NCI-H1417 (cell line): ENCODE results near the gene XYLT2.

Experiments used
- DNase-seq, 3 experiments: peaks; one replicate each; lab custom pipeline; 2025; lab: John Stamatoyannopoulos, UW

The XYLT2 gene

DNA sequence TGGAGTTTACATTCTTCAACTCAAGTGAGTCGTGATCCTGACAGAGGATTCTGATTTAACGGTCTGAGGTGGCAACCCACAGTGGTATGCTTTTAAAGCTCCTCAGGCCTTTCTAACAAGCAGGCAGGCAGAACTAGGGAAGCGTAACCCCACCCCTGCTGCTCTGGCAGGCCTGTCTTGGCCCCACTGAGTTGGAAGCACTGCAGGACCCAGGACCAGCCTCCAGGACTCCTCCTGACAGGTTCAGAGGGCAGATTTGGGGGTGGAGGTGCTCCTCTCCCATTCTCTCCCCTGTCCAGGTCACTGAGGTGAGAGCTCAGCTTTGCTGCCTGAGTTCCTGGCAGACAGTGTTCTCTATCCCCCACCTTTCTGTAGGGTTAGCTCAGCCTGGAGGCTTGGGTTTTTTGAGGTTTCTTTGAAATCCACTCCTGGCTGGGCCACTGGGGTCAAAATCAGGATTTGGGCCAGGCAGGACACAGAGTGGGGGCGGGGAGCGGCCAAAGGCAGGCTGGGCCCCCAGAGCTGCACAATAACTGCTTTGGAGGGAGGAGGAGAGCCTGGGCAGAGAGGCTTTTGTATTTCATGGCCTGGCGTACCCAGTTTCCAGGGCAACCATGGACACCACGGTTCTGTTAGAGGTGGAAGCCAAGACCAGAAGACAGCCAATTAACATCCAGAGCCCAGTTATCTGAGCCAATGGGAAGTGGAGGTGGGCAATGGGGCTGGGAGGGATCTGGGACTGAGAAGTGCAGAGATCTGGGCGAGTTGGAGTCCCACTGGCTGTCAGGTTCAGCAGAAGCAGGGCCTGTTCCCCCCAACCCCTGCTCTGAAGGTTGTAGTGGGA lies 17.5 kb downstream of the XYLT2 start:
- peak in 2 of 3 experiments; percentile 21 to 39 for DNase-seq

DNA sequence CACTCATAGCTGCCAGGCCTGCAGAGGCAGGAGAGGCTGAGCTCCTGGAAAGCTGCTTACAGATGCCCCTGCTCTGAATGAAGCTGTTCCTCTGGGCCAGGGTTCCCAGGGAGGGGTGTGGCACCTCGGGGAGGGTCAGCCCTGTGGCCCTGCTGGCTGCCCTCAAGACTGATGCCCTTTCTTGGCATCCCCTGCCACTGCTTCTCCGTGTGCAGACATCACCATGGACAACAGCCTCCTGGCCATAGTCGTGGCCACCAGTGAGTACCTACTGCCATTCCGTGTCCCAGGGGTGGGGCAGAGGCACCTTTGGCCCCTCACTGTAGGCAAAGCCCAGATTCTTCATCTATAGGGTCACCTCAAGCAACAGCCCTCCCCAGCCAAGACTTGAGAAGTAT lies 18.1 kb downstream of the XYLT2 start:
- no peak for DNase-seq

DNA sequence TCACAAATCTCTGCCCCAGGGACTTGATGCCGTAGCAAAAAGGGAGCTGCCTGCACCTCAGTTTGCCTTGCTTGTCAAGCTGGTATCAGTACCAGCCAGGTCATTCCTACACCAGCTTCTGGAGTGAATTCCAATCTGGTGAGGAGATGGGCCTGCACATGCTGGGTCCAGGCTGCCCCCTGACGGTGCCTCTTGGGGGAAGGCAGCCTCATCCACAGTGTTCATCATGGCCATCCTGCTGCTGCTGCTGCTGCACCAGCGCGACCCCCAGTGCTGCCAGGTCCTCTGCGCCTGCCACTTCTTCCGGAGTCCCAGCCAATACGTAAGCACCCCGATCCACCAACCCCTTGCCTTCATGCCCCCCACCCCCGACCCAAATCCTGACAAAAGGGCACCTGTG lies 18.8 kb downstream of the XYLT2 start:
- DNase-seq, result no peak

DNA sequence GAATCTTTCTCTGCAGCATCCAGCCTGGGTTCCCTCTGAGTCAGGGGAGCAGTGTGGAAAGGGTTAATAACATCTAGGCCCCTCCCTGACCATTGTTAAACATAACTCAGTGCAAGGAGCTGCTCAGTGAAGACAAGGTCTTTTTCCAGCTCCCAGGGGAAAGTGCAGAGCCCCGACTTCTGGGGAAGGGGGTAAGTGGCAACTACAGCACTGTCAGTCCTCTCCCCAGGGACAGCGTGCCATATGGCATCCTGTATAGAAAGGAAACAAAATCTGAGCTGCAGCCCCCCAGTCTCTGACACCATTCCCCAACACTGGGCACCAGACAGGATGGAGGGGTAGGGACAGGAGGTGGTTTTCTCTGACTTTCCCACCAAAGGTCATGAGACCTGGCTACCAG lies 19.2 kb downstream of the XYLT2 start:
- no peak for DNase-seq

DNA sequence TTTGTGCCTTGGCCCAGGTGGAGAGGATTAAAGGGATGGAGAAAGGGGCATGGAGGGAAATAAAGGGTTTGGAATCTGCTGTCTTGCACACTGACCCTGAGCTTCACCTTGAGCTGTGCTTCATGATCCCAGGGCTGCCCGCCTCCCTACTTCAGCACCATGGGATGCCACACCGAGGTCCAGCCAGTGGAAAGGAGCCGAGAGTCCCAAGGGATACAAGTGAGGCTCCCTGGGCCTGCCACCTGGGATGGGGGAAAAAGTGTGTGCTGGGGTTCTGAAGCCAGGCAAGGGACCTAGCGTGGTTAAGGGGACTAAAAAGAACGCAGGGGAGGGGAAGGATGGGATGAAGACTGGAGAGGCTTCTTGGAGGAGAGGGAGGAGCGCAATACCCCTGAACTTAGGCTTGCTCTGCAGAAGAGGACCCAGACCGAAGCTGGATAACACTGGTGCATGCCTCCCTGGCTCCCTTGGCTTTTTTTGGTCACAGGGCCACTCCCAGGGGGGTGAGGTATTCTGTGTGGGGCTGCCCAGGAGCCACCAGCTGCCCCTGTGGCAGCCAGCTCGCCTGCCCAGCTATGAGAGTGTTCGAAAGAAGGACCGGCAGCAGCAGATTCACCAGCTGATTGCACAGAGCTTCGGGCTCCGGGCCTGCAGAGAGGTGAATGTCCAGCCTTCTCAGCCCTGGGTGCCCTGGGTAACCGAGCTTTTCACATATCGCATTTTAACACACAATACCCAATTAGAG lies 19.9 kb downstream of the XYLT2 start:
- DNase-seq, result no peak

DNA sequence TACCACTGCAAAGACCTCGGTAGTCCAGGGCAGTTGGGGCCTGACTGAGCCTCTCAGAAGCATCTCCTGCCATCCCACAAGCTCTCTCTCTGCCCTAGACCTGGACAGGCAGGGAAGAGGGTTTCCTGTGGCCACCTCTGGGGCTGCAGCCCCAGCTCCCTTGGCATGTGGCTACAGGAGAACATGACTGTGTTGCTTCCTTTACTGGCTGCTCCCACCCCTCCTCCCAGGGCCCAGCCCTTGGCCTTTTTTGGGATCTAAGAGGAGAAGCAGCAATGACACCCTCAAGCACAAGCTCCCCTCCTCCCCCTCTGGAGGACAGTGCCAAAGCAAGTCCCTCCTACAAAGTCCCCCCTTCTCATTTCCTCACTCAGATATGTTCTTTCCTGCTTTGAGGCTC lies 21.5 kb downstream of the XYLT2 start:
- DNase-seq, result no peak

DNA sequence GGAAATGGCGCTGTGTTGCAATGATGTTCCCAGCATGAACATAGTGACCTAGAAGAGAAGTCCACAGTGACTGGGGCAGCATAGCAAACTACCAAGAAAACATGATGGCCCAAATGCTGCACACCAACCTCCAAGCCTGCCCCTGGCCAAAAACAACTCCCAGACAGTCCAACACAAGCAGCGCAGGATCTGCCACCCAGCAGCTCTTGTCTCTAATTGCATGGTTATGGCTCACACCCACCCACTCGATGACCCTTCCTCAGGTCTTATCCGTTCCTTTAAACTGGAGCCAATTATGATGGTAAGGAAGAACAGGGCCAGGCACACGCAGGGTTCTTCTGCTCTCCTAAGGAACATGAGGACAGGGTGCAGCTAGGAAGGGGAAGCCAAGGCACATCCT lies 24.1 kb downstream of the XYLT2 start:
- DNase-seq, result no peak

DNA sequence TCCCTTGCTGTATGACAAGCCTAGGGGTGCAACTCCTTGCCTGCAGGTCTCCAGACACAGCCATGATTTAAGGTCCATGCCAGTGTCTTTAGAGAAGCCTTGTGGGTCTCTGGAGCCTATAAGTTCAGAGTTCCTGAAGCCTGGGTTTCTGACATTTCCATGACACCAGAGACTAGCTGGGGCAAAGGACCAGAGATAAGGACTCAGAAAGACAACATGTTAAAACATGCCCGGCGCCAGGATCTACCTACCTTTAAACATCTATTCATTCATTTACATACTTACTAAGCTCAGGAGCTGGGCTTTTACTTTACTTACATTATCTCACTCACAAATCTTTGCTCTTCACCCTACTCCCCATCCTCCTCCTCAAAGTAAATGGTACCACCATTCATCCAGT lies 25.6 kb downstream of the XYLT2 start:
- no peak for DNase-seq

DNA sequence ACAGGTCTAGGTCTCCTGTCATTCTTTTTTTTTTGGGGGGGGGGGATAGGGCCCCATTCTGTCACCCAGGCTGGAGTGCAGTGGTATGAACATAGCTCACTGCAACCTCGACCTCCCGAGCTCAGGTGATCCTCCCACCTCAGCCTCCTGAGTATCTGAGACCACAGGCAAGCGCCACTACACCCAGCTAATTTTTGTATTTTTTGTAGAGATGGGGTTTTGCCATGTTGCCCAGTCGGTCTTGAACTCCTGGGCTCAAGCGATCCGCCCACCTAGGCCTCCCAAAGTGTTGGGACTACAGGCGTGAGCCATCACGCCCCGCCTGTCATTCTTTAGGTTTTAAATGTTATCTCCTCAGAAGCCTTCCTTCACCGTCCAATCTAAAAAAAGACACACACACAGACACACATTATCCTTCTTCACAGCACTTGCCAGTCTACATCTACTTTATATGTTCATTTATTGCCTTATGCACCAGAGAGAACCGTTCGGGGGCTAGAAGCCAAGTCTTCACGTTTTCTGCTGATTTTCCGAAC lies 26.4 kb downstream of the XYLT2 start:
- DNase-seq, result no peak

DNA sequence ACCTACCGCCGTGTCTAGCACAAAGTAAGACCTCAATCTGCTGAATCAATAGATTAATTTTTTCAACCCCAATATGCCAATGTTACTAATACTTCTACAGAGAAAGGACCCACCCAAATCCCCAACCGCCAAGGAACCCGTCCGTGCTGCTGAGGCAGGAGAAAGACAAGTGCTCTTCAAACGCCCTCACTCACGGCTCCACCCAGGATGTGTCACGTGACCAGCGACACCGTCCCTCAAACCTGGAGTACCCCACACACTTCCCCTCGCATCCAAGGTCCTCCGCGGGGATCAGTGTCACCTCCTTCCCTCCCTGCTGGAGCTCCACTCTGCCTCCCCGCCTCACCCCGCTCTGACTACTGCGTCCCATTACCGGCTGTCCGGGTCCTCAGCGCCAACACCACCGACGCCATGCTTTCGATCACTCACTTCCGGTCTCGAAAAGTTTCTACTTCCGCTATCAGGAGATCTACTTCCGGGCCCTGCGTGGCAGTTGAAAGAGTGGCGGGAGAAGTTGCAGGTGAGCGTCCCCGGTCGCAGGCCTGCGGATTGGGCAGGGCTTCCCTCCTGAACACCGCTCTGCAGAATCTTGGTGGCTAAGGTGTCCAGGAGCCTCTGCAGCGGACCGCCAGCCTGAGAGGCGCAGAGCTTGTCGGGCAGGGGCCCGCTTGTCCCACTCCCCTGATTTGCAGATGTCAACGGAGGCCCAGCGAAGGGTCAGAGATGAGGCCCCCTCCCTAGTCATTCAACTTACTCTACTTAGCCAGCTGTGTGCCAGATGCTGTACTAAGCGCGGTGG lies 27.0 kb downstream of the XYLT2 start, which contains the start of the genes EME1 and MRPL27:
TSS of gene EME1 (plus strand) at position 472 of the 799 bp plus-strand sequence. CDS start 1,980 bp downstream, outside the sequence.
TSS of gene MRPL27 (minus strand) at position 427 of the 799 bp plus-strand sequence. CDS start at position 413, 14 bp downstream.
- peak; percentile 92 to 97 (median 97) for DNase-seq

DNA sequence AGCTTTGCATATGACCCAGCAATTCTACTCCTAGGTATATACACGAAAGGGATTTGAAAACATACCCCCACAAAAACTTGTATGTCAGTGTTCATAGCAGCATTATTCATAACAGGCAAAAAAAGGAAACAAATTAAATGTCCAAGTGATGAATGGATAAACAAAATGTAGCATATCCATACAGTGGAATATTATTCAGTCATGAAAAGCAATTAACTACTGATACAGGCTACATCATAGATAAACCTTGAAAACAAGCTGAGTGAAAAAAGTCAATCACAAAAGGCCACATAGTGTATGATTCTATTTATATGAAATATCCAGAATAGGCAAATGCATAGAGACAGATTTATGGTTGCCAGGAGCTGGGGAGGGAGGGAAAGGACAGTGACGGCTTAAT lies 27.8 kb downstream of the XYLT2 start:
- no peak for DNase-seq

DNA sequence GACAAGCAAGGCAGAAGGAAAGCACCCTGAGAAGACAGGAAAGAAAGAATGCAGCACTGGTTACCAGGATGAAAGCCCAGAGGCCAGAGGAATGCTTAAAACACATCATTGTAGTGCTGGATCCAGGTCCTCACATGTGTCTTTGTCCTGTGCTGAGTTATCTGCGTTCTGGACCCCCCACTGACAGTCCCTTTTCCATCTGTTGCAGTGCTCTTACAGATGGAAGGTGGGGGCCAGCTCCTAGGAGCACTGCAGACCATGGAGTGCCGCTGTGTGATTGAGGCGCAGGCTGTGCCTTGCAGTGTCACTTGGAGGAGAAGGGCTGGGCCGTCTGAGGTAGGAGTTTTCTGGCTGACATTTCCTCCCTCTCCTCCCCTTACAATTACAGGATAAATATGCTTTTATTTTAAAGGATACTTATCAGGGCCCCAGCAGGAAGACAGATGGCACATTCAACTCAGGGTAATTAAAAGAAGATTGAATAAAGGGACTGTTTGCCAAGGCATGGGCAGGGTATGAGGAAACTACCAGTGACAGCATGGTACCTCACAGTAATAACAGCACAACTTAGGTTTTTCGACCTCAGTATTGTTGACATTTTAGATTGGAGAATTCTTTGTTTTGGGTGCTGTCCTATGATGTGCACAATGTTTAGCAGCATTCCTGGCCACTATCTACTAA lies 30.1 kb downstream of the XYLT2 start:
- DNase-seq, result peak in 2 of 3 experiments; percentile 49 to 73

DNA sequence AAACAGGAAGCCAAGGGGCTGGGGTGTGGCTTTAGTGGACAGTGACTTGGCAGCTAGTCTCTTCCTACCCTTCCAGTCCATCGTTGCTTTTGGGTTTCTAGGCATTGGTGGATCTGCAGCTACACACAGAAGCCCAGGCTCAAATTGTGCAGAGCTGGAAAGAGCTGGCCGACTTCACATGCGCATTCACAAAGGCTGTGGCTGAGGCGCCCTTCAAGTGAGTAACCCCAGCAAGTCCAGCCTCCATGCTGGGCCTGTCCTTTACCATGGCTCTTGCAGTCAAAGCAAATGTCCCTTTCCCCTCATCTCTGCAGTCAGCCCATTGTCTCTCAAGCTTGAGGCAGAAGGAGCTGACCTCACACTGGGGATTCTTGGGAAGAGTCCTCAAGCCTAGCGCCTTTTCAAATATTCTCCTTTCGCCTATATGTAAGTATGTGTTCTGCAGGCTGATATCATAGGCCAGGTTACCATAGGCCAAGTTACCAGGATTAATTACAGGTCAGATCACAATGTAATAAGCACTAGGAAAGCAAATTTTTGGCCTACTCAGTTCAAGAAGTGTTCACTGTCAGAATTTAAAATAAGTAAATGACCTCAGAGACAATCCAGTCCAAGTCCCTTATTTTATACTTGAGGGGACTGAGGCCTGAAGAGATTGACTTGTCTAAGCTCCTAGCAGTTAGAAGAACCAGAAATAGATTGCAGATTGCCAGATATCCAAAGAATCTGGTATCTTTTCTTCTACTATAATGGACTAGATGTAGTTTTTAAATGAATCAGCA lies 33.6 kb downstream of the XYLT2 start:
- DNase-seq, result no peak

DNA sequence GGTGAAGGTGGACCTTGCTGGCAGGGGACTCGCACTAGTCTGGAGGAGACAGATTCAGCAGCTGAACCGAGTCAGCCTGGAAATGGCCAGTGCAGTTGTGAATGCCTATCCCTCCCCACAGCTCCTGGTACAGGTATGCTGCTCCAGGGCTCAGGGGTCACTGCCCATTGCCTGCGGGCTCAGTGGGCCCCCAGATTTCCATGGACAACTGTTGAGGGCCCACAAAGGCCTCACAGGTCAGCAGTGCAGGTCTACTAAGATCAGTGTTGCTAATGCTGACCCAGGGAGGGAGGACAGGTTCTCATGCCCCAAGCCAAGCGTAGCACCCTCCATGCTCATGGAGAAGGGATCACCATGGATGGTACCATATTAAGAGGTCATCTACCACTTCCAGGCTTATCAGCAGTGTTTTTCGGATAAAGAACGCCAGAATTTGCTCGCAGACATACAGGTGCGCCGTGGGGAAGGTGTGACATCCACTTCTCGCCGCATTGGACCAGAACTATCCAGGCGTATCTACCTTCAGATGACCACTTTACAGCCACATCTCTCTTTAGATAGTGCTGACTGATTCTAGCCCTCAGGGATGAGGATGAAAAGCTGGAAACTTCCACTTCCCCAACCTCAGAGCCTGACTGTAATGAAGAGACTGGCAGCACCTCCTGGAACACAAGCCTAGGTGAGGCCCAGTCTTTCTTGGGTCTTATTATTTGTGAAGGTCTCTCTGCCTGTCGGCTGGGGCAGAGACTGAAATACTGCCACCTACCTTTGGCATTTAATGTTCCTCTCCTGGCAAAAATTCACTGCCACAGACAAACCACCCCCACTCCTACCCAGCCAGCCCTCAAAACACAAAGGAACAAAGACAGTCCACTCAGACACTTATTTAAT lies 34.7 kb downstream of the XYLT2 start:
- no peak for DNase-seq

DNA sequence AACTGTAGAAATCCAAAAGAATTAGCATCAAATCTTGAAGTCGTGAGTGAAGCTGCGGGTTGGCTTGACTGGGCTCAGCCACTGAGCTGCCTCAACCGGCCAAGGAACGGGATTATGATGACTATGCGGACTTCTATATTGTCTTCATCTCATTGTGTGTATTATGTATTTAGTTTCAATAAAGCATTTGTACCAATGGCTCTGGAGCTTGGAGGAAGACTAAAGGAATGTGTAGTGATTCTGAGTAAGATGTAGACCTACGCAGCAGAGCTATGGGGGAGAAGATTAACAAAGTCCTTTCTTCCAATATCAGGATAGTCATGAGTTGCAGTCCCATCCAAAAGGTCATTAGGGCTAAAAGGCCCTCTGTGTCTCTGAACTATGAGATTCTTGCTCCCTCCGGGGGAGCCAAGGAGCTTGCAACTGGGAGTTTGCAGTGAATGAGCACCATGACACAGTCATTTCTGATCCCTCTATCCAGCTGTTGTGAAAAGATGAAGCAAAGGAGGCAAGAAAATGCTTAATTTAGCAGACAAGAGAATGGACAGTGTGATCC lies 35.4 kb downstream of the XYLT2 start:
- DNase-seq, result no peak

DNA sequence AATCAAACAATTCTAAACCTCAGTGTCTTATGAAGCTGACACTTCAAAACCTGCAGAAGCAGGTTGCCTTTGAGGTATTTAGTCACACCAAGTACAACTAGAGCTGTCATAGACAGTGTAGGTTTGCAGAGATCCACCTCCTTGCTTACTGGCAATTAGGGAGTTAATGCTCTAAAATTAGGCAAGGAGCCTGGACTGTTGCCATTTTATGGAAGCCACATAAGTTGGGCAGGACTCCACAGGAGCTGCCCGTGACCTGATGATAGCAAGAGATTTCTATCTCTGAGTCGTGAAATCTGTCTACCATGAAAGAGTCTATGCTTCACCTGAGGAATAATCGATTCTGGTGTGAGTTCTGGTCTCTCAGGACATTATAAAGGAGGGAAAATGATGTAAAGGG lies 36.0 kb downstream of the XYLT2 start:
- DNase-seq, result peak in 1 of 3 experiments; percentile 39

DNA sequence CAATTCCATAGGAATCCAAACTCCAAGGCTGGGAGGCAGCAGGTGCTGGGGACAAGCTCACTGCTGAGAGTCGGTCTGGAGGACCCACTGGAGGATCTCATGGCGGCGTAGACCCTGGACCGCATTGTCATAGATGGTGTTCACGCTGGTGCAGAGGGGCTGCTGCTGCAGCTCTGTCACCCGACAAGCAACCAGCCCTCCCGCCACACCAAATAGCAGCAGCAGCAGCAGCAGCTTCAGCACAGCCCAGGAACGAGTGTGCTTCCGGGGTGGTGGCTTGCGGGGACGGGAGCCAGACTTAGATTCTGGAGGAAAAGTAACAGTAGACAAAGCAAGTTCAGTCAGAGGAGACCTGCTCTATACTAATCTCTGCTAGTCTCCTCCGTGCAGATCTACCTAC lies 37.0 kb downstream of the XYLT2 start:
- no peak for DNase-seq

DNA sequence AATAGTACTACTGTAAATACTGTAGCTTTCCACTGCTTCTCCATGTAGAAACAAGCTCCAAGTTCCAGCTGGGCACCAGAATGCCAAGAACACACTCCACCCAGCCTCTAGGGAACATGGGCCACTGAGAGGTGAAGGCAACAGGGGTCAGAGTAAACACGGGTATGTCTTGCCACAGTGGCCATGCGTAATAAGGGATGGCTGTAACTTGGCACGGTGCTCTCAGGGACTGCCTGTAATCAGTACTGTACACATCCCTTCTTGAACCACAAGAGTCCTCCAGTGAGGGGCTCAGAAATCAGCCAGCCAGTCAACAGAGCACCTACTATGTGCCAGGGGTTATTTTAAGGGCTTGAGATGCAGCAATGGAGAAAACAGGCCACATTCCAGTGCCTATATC lies 40.6 kb downstream of the XYLT2 start:
- no peak for DNase-seq

DNA sequence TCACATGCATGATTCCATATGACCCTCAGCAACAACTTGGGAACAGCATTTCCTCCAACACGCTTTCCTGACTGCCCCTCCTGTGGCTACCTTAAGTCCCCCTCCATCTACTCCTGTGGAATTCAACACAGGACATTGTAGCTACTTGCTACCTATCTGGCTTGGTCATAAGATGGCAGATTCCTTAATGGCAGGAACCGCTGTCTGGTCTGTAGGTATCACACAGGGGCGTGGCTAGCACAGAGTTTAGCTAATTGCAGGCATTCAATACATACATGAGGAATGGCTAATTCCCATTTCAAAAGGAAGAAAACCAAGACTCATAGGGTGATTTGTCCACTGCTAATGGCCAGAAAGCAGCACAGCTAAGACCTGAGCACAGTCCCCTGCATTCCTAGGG lies 42.8 kb downstream of the XYLT2 start:
- no peak for DNase-seq
